CD4-positive, alpha-beta T cell (primary cell): ENCODE measurements around the gene GDPD4. TPM values are rescaled to one million over a fixed set of nuclear protein-coding genes. Genes with fewer than 3 reads are reported as not detected.

Experiments
- ATAC-seq: fragments of 200-7000 bp; cut with Tn5 transposase; one replicate; pipeline ENCODE4 v1.10.0; 2022; ENCODE audit warnings: mild to moderate bottlenecking; ENCODE audit not compliant: poor library complexity
- CTCF ChIA-PET: fragments of 350-600 bp; sonication (Branson Sonifier 250); formaldehyde crosslinking; loops from one replicate; lab custom pipeline; 2021; ENCODE audit warnings: antibody characterized with exemption, inconsistent platforms; lab: Charles Lee
- POLR2A ChIA-PET: fragments of 350-600 bp; sonication (Branson Sonifier 250); formaldehyde crosslinking; loops from one replicate; lab custom pipeline; 2021; ENCODE audit warnings: antibody characterized with exemption, inconsistent platforms; lab: Charles Lee
- DNase-seq, 14 experiments: peaks; one replicate each; pipeline ENCODE4 v3.0.0-alpha.2; 2013 to 2020; ENCODE audit warnings: mixed read lengths in 2 of 14
- H3K27ac ChIP-seq, 2 donors: one replicate each; pipeline versions ENCODE4 v1.5.1 to v1.7.0; 2013; ENCODE audit warnings: low read length in 2 of 2, low read depth in 1 of 2, mild to moderate bottlenecking in 1 of 2
- H3K27me3 ChIP-seq, 2 experiments: 1 replicate in 1 of 2; 2 replicates in 1 of 2; pipeline versions ENCODE4 v1.6.1 to v1.7.0; 2013; ENCODE audit warnings: low read length in 2 of 2, control low read depth in 1 of 2, mild to moderate bottlenecking in 1 of 2, moderate library complexity in 1 of 2; ENCODE audit not compliant: insufficient read depth in 2 of 2, control insufficient read depth in 1 of 2
- H3K36me3 ChIP-seq: one replicate; pipeline ENCODE4 v1.6.1; 2013; ENCODE audit warnings: low read length, control low read depth; ENCODE audit not compliant: insufficient read depth
- H3K4me1 ChIP-seq: one replicate; pipeline ENCODE4 v1.6.1; 2013; ENCODE audit warnings: low read length, control low read depth; ENCODE audit not compliant: insufficient read depth
- H3K4me3 ChIP-seq: one replicate; pipeline ENCODE4 v1.5.1; 2013; ENCODE audit warnings: mild to moderate bottlenecking, low read length, moderate library complexity
- H3K9me3 ChIP-seq, 2 experiments: 1 replicate in 1 of 2; 2 replicates in 1 of 2; pipeline versions ENCODE4 v1.6.1 to v1.7.0; 2013; ENCODE audit warnings: low read length in 2 of 2, mild to moderate bottlenecking in 2 of 2, control low read depth in 1 of 2, moderate library complexity in 1 of 2; ENCODE audit not compliant: control insufficient read depth in 1 of 2, insufficient read depth in 1 of 2
- H3K27ac Mint-ChIP-seq: one replicate; pipeline ENCODE4 v1.8.0; 2020; ENCODE audit warnings: mixed read lengths
- H3K27me3 Mint-ChIP-seq: one replicate; pipeline ENCODE4 v1.8.0; 2021; ENCODE audit warnings: mixed read lengths
- H3K36me3 Mint-ChIP-seq: one replicate; pipeline ENCODE4 v1.8.0; 2021; ENCODE audit warnings: low read depth, mixed read lengths
- H3K4me1 Mint-ChIP-seq: one replicate; pipeline ENCODE4 v1.8.0; 2021; ENCODE audit warnings: low read depth, mixed read lengths
- H3K4me3 Mint-ChIP-seq: one replicate; pipeline ENCODE4 v1.8.0; 2020; ENCODE audit warnings: mild to moderate bottlenecking, mixed read lengths
- H3K9me3 Mint-ChIP-seq: one replicate; pipeline ENCODE4 v1.8.0; 2020; ENCODE audit warnings: mixed read lengths
- intact Hi-C, 2 experiments: fragments of 100-400 bp; cut with DNase I in 1 of 2; cut with micrococcal nuclease in 1 of 2; formaldehyde crosslinking; loops; one replicate each; pipeline versions ENCODE4 v1.15.1 to v1.9.0; 2023 to 2025; cut with DNase I, micrococcal nuclease
- total RNA-seq, 174 experiments: library from RNA in 2 of 174; stranded (reverse) in 2 of 174; gene quantifications; one replicate each; pipeline ENCODE4 v1.2.3 and lab custom pipeline; 2021 to 2026
- TF ChIP-seq, protein P1 (sequence below): fragments of 200-600 bp; IDR thresholded peaks from one replicate; pipeline ENCODE4 v1.8.0; 2022; ENCODE audit warnings: antibody characterized with exemption, mild to moderate bottlenecking

The GDPD4 gene
- total RNA-seq, 2 experiments from 2014 or later: not detected

DNA sequence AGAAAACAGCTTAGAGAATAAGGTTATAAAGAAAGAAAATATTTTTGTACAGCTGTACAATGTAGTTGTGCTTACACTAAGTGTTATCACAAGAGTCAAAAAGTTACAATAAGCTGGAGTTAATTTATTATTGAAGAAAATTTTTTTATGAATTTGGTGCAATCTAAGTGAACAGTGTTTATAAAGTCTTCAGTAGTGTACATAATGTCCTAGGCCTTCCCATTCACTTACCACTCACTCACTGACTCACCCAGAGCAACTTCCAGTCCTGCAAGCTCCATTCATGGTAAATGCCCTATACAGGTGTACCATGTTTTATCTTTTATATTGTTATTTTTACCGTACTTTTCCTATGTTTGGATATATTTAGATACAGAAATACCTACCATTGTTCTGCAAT, 34.7 kb downstream of the GDPD4 start:
- DNase-seq: no peak
- Histone ChIP-seq H3K4me3 (no peak overlapping the region), H3K4me1 (no peaks in the 10 kb centered on the region), H3K9me3 (peaks cover 0 to 9% of the 10 kb centered on the region in 2 experiments), H3K36me3 (no peaks in the 10 kb centered on the region), H3K27ac (no peak overlapping the region), H3K27me3 (peaks cover 4 to 12% of the 10 kb centered on the region in 2 experiments)
- intact Hi-C loops: no loop called here
- ChIA-PET CTCF (no interaction called here), POLR2A (no interaction called here)
- TF ChIP-seq, protein P1, sequence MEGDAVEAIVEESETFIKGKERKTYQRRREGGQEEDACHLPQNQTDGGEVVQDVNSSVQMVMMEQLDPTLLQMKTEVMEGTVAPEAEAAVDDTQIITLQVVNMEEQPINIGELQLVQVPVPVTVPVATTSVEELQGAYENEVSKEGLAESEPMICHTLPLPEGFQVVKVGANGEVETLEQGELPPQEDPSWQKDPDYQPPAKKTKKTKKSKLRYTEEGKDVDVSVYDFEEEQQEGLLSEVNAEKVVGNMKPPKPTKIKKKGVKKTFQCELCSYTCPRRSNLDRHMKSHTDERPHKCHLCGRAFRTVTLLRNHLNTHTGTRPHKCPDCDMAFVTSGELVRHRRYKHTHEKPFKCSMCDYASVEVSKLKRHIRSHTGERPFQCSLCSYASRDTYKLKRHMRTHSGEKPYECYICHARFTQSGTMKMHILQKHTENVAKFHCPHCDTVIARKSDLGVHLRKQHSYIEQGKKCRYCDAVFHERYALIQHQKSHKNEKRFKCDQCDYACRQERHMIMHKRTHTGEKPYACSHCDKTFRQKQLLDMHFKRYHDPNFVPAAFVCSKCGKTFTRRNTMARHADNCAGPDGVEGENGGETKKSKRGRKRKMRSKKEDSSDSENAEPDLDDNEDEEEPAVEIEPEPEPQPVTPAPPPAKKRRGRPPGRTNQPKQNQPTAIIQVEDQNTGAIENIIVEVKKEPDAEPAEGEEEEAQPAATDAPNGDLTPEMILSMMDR: no peak
- ATAC-seq: no peak
- Mint-ChIP-seq H3K27ac (no peak overlapping the region), H3K36me3 (no peaks in the 10 kb centered on the region), H3K4me3 (no peak overlapping the region), H3K4me1 (no peaks in the 10 kb centered on the region), H3K27me3 (peaks cover 10% of the 10 kb centered on the region), H3K9me3 (peaks cover 8% of the 10 kb centered on the region)

DNA sequence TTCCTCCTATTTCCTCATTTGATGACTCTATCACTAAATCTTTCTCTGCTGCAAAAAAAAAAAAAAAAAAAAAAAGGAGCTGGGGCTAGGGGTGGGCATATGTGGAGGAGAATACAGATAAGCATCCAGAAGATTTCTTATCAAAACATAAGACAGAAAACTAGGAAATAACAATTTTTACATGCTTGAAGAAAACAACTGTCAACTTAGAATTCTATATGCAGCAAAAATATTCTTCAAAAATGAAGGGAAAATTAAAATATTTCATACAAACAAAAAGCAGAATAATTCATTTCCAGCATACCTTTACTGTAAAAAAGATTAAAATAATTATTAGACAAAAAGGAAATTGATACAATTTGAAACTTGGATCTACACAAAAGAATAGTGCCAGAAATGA, 38.7 kb downstream of the GDPD4 start:
- Mint-ChIP-seq H3K4me1 (no peaks in the 10 kb centered on the region), H3K9me3 (peaks cover 8% of the 10 kb centered on the region), H3K36me3 (no peaks in the 10 kb centered on the region), H3K27ac (no peak overlapping the region), H3K27me3 (peaks cover 16% of the 10 kb centered on the region), H3K4me3 (no peak overlapping the region)
- Histone ChIP-seq H3K4me1 (no peaks in the 10 kb centered on the region), H3K36me3 (no peaks in the 10 kb centered on the region), H3K27ac (no peak overlapping the region), H3K27me3 (no peaks in the 10 kb centered on the region), H3K4me3 (no peak overlapping the region), H3K9me3 (peaks cover 5 to 13% of the 10 kb centered on the region in 2 experiments)
- DNase-seq: no peak
- TF ChIP-seq, protein P1: no peak
- ATAC-seq: no peak
- intact Hi-C loops: no loop called here
- CTCF ChIA-PET: interaction anchor here (0.6 kb wide), 1 partner anchor 219 kb away, joined by 3 read pairs; no protein-coding TSS in a partner anchor
- POLR2A ChIA-PET: no interaction called here

DNA sequence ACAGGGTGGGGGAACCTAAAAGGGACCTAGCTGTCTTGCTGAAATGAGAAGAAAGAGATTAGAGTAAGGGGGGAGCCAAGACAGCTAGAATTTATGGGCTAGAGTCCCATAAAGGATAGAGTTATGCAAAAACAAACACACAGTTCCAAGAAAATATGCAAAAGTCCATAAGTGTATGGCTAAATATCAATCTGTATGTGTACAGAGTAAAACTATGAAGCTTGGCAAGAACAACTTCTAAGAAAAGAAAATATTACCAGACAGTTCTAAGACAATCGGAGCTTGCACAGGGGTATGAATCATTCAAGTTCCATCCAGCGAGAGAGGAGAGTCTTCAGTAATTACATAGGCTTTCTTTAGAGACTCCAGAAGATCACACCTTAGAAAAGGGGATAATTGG, 41.8 kb downstream of the GDPD4 start:
- TF ChIP-seq, protein P1: no peak
- H3K4me3 Mint-ChIP-seq: no peak overlapping the region
- peaks cover 5 to 13% of the 10 kb centered on the region in 2 experiments for H3K9me3 ChIP-seq
- no peaks in the 10 kb centered on the region for H3K36me3 ChIP-seq
- POLR2A ChIA-PET: interaction anchor here (0.6 kb wide), 1 partner anchor 152 kb away, joined by 4 read pairs; no protein-coding TSS in a partner anchor
- no peak for ATAC-seq
- no peaks in the 10 kb centered on the region for H3K36me3 Mint-ChIP-seq
- CTCF ChIA-PET: no interaction called here
- intact Hi-C loops: no loop called here
- H3K27ac ChIP-seq: no peak overlapping the region
- H3K27me3 ChIP-seq: no peaks in the 10 kb centered on the region
- no peak overlapping the region for H3K27ac Mint-ChIP-seq
- no peak overlapping the region for H3K4me3 ChIP-seq
- no peak for DNase-seq
- no peaks in the 10 kb centered on the region for H3K4me1 Mint-ChIP-seq
- no peaks in the 10 kb centered on the region for H3K4me1 ChIP-seq
- peaks cover 8% of the 10 kb centered on the region for H3K9me3 Mint-ChIP-seq
- H3K27me3 Mint-ChIP-seq: peaks cover 25% of the 10 kb centered on the region
